Fibroblast of the aortic adventitia (primary cell): ENCODE measurements around the gene SLC2A13. TPM values are rescaled to one million over a fixed set of nuclear protein-coding genes. Genes with fewer than 3 reads are reported as not detected.

Experiments used
- DNase-seq: peaks from one replicate; pipeline ENCODE4 v3.0.0-alpha.2; 2010; ENCODE audit warnings: low read depth
- H3K4me3 ChIP-seq: 2 replicates; pipeline ENCODE4 v1.5.1; 2011; ENCODE audit warnings: low read depth, mild to moderate bottlenecking, control low read depth, low read length, moderate library complexity
- total RNA-seq: library from RNA; depleted of rRNA; stranded (reverse); fragments of >200 nt; gene quantifications from 2 replicates; pipeline ENCODE4 v1.2.3, GENCODE V29; 2012; ENCODE audit warnings: low replicate concordance
- TF ChIP-seq, protein P1 (sequence below): IDR thresholded peaks from 2 replicates; pipeline ENCODE4 v1.5.1; 2011; ENCODE audit warnings: mild to moderate bottlenecking, low read length, control low read depth, inconsistent platforms; ENCODE audit not compliant: insufficient read depth

The SLC2A13 gene
- total RNA-seq, 1 donor, result 16.6 TPM

DNA sequence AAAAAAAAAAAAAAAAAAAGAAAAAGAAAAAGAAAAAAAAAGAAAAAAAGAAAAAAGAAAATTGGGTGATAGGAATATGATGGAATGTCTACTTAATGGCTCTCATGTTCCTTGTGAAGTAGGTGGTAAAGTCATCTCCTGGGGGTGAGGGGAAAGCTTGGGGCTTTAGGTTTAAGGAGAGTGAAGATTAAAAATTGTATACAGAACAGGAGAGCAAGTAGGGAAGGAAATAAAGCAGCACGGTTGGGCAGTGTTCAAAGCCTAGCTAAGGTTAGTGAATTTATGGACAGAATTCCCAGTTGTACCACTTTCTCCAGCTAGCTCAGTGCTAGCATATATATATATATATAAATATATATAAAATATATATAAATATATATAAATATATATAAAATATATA is 40.0 kb upstream of the SLC2A13 start:
- no peak for DNase-seq
- no peak overlapping the region for H3K4me3 ChIP-seq
- TF ChIP-seq, protein P1, sequence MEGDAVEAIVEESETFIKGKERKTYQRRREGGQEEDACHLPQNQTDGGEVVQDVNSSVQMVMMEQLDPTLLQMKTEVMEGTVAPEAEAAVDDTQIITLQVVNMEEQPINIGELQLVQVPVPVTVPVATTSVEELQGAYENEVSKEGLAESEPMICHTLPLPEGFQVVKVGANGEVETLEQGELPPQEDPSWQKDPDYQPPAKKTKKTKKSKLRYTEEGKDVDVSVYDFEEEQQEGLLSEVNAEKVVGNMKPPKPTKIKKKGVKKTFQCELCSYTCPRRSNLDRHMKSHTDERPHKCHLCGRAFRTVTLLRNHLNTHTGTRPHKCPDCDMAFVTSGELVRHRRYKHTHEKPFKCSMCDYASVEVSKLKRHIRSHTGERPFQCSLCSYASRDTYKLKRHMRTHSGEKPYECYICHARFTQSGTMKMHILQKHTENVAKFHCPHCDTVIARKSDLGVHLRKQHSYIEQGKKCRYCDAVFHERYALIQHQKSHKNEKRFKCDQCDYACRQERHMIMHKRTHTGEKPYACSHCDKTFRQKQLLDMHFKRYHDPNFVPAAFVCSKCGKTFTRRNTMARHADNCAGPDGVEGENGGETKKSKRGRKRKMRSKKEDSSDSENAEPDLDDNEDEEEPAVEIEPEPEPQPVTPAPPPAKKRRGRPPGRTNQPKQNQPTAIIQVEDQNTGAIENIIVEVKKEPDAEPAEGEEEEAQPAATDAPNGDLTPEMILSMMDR, result no peak

DNA sequence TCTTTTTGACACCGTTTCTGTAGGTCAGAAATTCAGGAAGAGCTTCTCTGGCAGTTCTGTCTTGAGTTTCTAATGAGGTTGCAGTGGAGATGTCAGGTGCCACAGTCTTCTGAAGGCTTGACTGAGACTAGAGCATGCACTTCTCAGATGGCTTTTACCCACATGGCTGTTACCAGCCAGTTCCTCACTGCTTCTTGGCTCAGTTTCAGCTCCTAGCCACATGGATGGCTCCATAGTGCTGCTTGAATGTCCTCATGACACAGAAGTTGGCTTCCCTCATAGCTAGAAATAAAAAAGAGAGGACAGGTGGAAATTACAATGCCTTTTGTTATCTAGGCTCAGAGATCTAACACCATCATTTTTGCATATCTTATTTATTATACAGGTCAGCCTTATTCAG is 38.1 kb upstream of the SLC2A13 start:
- DNase-seq, result no peak
- TF ChIP-seq, protein P1, result no peak
- no peak overlapping the region for H3K4me3 ChIP-seq

- TF ChIP-seq, protein P1, result no peak
- H3K4me3 ChIP-seq, result no peak overlapping the region
- no peak for DNase-seq
Observed at GRCh38 chr12:40142001-40142744, 36.3 kb upstream of the SLC2A13 start.

- H3K4me3 ChIP-seq, result no peak overlapping the region
- no peak for DNase-seq
- TF ChIP-seq, protein P1, result no peak
Observed at GRCh38 chr12:40138526-40138925, 32.6 kb upstream of the SLC2A13 start.

- H3K4me3 ChIP-seq, result no peak overlapping the region
- TF ChIP-seq, protein P1, result no peak
- no peak for DNase-seq
Observed at GRCh38 chr12:40137252-40137651, 31.4 kb upstream of the SLC2A13 start.

DNA sequence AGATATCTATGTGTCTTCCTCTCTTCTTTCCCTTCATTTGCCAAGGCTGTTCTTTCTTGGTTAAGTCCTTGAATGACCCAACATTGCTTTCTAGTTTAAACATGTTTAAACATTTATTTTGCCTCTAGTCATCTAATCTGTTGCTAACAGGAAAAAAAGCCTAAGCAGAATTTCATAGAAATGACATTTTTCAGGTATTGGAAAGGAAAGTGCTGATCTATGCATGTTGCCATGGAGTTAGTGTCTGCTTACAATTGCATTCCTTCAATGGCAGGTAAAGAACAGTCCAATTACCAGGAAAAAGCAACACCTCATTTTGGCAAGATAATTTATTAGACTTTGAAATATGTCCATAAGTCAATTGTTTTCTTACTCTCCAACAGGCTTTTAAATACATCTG is 21.5 kb upstream of the SLC2A13 start:
- no peak for DNase-seq
- no peak overlapping the region for H3K4me3 ChIP-seq
- TF ChIP-seq, protein P1, result no peak

DNA sequence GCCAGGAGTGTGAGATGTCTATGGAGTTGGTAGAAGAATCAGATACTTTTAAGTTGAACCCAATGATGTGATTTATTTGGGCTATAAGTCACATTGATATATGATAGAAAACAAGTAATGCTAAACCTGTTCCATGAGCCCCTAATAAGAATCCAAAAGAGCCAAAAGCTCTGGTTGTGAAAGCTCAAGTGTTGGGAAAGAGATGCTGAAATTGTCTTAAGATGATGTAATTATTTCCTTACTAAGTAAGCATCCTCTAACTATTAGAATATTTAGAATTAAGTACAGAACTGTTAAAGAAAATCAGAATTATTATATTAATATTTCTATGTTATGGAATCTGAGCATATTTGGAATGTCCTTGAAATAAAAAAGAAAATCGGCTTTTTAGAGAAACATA is 17.6 kb upstream of the SLC2A13 start:
- H3K4me3 ChIP-seq, result no peak overlapping the region
- DNase-seq, result peak; percentile 18
- TF ChIP-seq, protein P1, result no peak
